Endothelial cell of umbilical vein (primary cell): Measurements from ENCODE around the gene MAN1A1. TPM values are rescaled to one million over a fixed set of nuclear protein-coding genes. Genes with fewer than 3 reads are reported as not detected.
A peak's percentile ranks its signal among the peaks of the same experiment; 100 is the strongest.

Source experiments
- BruUV-seq: library from RNA; stranded (reverse); fragments of 400-500 nt; replicated peaks from 2 replicates; lab custom pipeline; 2021; lab: Mats Ljungman, UMichigan
- CTCF ChIA-PET: fragments of 300-600, 350-600 bp; sonication (Branson Sonifier 250); formaldehyde crosslinking; loops from one replicate; lab custom pipeline; 2021; ENCODE audit warnings: antibody characterized with exemption, inconsistent platforms; lab: Charles Lee
- POLR2A ChIA-PET: fragments of 300-600, 350-600 bp; sonication (Branson Sonifier 250); formaldehyde crosslinking; loops from one replicate; lab custom pipeline; 2021; ENCODE audit warnings: antibody characterized with exemption, inconsistent platforms; lab: Charles Lee
- DNase-seq: peaks from one replicate; pipeline ENCODE4 v3.0.0-alpha.2; 2011; ENCODE audit warnings: low read depth, low spot score
- FAIRE-seq: peaks from 2 replicates; lab custom pipeline; 2011; peaks lifted over from hg19 to GRCh38; lab: Jason Lieb, UNC
- H2AFZ ChIP-seq: 2 replicates; pipeline ENCODE4 v1.6.0; 2012; ENCODE audit warnings: low read depth, low read length, control low read depth, inconsistent platforms
- H3K27ac ChIP-seq: 2 replicates; pipeline ENCODE4 v1.5.1; 2011; ENCODE audit warnings: low read depth, mild to moderate bottlenecking, control low read depth, low read length, moderate library complexity; ENCODE audit not compliant: insufficient read depth
- H3K27me3 ChIP-seq, 2 experiments: 2 replicates each; pipeline versions ENCODE4 v1.6.0 to v1.6.1; 2011; ENCODE audit warnings: low read length in 2 of 2, mixed read lengths in 1 of 2; ENCODE audit not compliant: control insufficient read depth in 2 of 2, insufficient read depth in 2 of 2
- H3K36me3 ChIP-seq, 2 experiments: 2 replicates in 1 of 2; 3 replicates in 1 of 2; pipeline ENCODE4 v1.5.1; 2011; ENCODE audit warnings: low read length in 2 of 2, mild to moderate bottlenecking in 1 of 2, moderate library complexity in 1 of 2; ENCODE audit not compliant: control insufficient read depth in 2 of 2, insufficient read depth in 2 of 2; ENCODE audit errors: extremely low read depth in 1 of 2
- H3K4me1 ChIP-seq: 3 replicates; pipeline ENCODE4 v1.5.1; 2011; ENCODE audit warnings: mild to moderate bottlenecking, low read length; ENCODE audit not compliant: control insufficient read depth, insufficient read depth; ENCODE audit errors: extremely low read depth
- H3K4me2 ChIP-seq: 2 replicates; pipeline ENCODE4 v1.6.1; 2011; ENCODE audit warnings: low read length, control low read depth, mixed read lengths; ENCODE audit not compliant: insufficient read depth
- H3K4me3 ChIP-seq, 3 experiments: fragments of 200-600 bp in 1 of 3; sonication (generic), shearing (Covaris generic) in 1 of 3; replicated peaks in 1 of 3; 2 replicates each; pipeline ENCODE4 v1.5.1; 2011 to 2016; ENCODE audit warnings: control low read depth in 3 of 3, low read length in 3 of 3, mild to moderate bottlenecking in 2 of 3, inconsistent platforms in 1 of 3, low read depth in 1 of 3, moderate library complexity in 1 of 3; ENCODE audit not compliant: insufficient read depth in 1 of 3
- H3K79me2 ChIP-seq: 2 replicates; pipeline ENCODE4 v1.6.0; 2012; ENCODE audit warnings: low read length, inconsistent platforms; ENCODE audit not compliant: control insufficient read depth, insufficient read depth
- H3K9ac ChIP-seq: replicated peaks from 2 replicates; pipeline ENCODE3; 2011; ENCODE audit warnings: low read length, control low read depth; ENCODE audit not compliant: insufficient read depth; ENCODE audit errors: extremely low read depth
- H3K9me1 ChIP-seq: replicated peaks from 3 replicates; pipeline ENCODE4 v1.6.0; 2011; ENCODE audit warnings: mild to moderate bottlenecking, low read length; ENCODE audit not compliant: control insufficient read depth, insufficient read depth; ENCODE audit errors: extremely low read depth
- H3K9me3 ChIP-seq: replicated peaks from 2 replicates; pipeline ENCODE4 v1.5.1; 2012; ENCODE audit warnings: low read length, inconsistent platforms; ENCODE audit not compliant: control insufficient read depth, insufficient read depth
- H4K20me1 ChIP-seq: replicated peaks from 2 replicates; pipeline ENCODE3; 2011; ENCODE audit warnings: mild to moderate bottlenecking, low read length; ENCODE audit not compliant: control insufficient read depth, insufficient read depth; ENCODE audit errors: extremely low read depth
- GATA2 ChIP-seq: IDR thresholded peaks from 2 replicates; pipeline ENCODE4 v1.7.0; 2011; ENCODE audit warnings: low read depth, mild to moderate bottlenecking, moderate library complexity, mixed read lengths, low read length; ENCODE audit not compliant: insufficient read length, insufficient read depth
- POLR2A ChIP-seq: IDR thresholded peaks from 2 replicates; pipeline ENCODE4 v1.6.1; 2012; ENCODE audit warnings: low read depth, mild to moderate bottlenecking, control low read depth, low read length
- dilution Hi-C: fragments of 300-500 bp; cut with MboI; formaldehyde crosslinking; loops from one replicate; pipeline ENCODE4 v1.15.0; 2019; ENCODE audit warnings: low sequenced_read_pairs; ENCODE audit not compliant: extremely low pct_ligation_motif_present
- intact Hi-C: fragments of 100-400 bp; cut with micrococcal nuclease; formaldehyde crosslinking; loops from one replicate; pipeline ENCODE4 v1.10.0; 2022
- polyA plus RNA-seq, 4 experiments: library from polyadenylated mRNA; depleted of rRNA in 3 of 4; stranded (reverse) in 3 of 4; unstranded in 1 of 4; fragments of >200 nt; gene quantifications; 2 replicates each; pipeline versions ENCODE4 v1.2.1 to v1.2.3, GENCODE V29; 2011 to 2012; ENCODE audit warnings: missing spikeins in 1 of 4
- total RNA-seq: library from RNA; stranded (reverse); gene quantifications from 2 replicates; pipeline ENCODE4 v1.2.3, GENCODE V29; 2021
- TF ChIP-seq, protein P1 (sequence below), 2 donors: IDR thresholded peaks; 1 replicate in 1 of 2; 2 replicates in 1 of 2; pipeline ENCODE4 v1.5.1; 2011; ENCODE audit warnings: low read length in 2 of 2, mild to moderate bottlenecking in 2 of 2, moderate library complexity in 2 of 2, control low read depth in 1 of 2, inconsistent platforms in 1 of 2, low read depth in 1 of 2; ENCODE audit not compliant: insufficient read depth in 1 of 2; ENCODE audit errors: extremely low read depth in 1 of 2
- TF ChIP-seq, protein P2 (sequence below): IDR thresholded peaks from 2 replicates; pipeline ENCODE4 v1.6.1; 2011; ENCODE audit not compliant: insufficient read depth, insufficient read length

The MAN1A1 gene
- total and polyA plus RNA-seq, 2 donors (not counting 3 experiments of a cell fraction or from before 2014, with no cell fraction given), result 3.3 to 12.9 TPM

DNA sequence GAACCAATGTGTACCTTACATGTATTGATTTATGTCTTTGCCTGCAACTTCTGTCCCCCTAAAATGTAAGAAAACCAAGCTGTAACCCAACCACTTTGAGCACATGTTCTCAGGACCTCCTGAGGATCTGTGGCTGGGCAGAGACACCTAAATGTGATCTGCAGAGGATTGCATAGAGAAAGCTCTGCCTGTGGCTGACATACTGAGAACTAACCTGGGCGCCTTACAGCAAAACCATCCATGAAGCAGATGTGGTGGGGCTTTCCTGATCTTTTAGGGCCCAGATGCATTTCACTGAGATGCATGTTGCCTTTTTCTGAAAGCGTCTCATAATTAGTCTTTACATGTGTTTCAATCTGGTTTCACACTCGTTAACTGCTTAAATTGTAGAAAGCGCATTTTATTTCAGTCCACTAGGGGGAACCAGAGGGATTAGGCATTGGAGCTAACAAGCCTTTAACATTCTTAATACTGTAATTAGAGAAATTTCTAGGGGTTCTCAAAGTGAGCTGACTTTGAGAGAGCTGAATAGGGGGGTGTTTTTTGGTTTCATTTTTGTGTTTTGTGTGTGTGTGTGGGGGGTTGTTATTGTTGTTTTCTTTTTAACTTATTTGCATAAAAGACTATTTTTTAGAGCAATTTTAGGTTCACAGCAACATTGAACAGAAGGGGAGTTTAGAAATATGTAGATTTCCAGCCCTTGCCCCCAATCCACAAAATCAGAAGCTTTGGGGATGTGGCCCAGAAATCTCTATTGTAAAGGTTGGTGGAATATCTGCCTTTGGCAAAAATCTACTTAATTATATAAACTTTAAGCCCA is 220.2 kb downstream of the MAN1A1 start:
- Histone ChIP-seq H3K27ac (peak overlapping the region; percentile 92), H3K79me2 (no peaks in the 10 kb centered on the region), H3K9ac (peak overlapping the region; percentile 72), H3K9me3 (no peaks in the 10 kb centered on the region), H3K4me3 (peak overlapping the region in 1 of 3 experiments; percentile 31), H2AFZ (peak overlapping the region; percentile 48), H3K4me1 (peaks cover 22% of the 10 kb centered on the region), H3K27me3 (no peaks in the 10 kb centered on the region), H3K4me2 (peak overlapping the region; percentile 82), H3K36me3 (no peaks in the 10 kb centered on the region), H4K20me1 (no peaks in the 10 kb centered on the region), H3K9me1 (no peaks in the 10 kb centered on the region)
- dilution Hi-C loops (no loop called here), intact Hi-C loops (loop anchor here (1.0 kb wide), 1 partner anchor 220 kb away; the partner anchor contains the start of gene MAN1A1)
- CTCF ChIA-PET, result interaction anchor here (0.6 to 2.1 kb wide), 33 partner anchors 8 to 1928 kb away, joined by 3 to 46 read pairs (median 4); no protein-coding TSS in a partner anchor
- no peak for TF ChIP-seq POLR2A
- TF ChIP-seq, protein P1, sequence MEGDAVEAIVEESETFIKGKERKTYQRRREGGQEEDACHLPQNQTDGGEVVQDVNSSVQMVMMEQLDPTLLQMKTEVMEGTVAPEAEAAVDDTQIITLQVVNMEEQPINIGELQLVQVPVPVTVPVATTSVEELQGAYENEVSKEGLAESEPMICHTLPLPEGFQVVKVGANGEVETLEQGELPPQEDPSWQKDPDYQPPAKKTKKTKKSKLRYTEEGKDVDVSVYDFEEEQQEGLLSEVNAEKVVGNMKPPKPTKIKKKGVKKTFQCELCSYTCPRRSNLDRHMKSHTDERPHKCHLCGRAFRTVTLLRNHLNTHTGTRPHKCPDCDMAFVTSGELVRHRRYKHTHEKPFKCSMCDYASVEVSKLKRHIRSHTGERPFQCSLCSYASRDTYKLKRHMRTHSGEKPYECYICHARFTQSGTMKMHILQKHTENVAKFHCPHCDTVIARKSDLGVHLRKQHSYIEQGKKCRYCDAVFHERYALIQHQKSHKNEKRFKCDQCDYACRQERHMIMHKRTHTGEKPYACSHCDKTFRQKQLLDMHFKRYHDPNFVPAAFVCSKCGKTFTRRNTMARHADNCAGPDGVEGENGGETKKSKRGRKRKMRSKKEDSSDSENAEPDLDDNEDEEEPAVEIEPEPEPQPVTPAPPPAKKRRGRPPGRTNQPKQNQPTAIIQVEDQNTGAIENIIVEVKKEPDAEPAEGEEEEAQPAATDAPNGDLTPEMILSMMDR (IDR thresholded peaks at IDR 0.05; ENCODE audit: extremely low read depth in 1 of 2, insufficient read depth in 1 of 2, low read depth in 1 of 2, low read length in 2 of 2), result peak; percentile 62 to 64
- peak; percentile 77 for DNase-seq
- peak; percentile 4 for FAIRE-seq
- BruUV-seq, result TSS peak; percentile 92
- POLR2A ChIA-PET, result no interaction called here

DNA sequence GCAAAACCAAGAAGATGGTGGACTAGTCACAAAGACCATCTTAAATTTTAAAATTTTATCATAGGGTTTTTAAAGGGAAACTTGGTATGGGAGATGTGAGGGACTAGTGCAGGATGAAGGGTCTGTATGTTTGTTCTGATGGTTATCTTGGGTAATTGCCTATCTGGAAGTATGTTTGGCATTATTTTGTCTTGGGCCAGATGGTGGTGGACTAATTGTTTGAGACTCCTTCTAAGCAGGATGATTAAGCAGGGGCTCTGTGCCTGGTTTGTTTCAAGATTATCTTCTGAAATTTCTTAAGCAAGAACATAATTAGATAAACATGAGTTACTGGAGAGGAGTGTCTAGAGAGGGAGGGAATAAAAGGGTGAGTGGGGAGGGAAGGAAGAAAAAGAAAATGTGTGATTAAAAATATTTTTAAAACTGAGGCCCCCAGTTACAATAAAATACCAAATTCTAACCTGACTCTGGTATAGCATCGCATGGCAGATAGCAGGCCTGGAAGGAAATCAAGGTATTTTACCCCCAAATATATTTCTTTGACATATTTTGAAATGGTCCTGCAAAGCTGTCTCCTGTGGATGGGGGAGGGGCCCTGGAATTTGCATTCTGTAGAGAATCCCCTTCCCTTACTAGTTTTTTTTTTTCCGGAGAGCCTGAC is 221.2 kb downstream of the MAN1A1 start:
- no peak for DNase-seq
- Histone ChIP-seq H3K27me3 (no peaks in the 10 kb centered on the region), H3K4me3 (no peak overlapping the region), H2AFZ (no peak overlapping the region), H3K9ac (no peak overlapping the region), H3K9me1 (no peaks in the 10 kb centered on the region), H3K9me3 (no peaks in the 10 kb centered on the region), H4K20me1 (no peaks in the 10 kb centered on the region), H3K4me1 (peaks cover 22% of the 10 kb centered on the region), H3K4me2 (no peak overlapping the region), H3K36me3 (no peaks in the 10 kb centered on the region), H3K27ac (no peak overlapping the region), H3K79me2 (no peaks in the 10 kb centered on the region)
- intact Hi-C loops, result no loop called here
- no TSS peak for BruUV-seq
- dilution Hi-C loops, result no loop called here
- TF ChIP-seq, protein P2, sequence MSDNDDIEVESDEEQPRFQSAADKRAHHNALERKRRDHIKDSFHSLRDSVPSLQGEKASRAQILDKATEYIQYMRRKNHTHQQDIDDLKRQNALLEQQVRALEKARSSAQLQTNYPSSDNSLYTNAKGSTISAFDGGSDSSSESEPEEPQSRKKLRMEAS, result no peak
- TF ChIP-seq GATA2, result no peak
- TF ChIP-seq, protein P1 (IDR thresholded peaks at IDR 0.05; ENCODE audit: extremely low read depth in 1 of 2, insufficient read depth in 1 of 2, low read depth in 1 of 2, low read length in 2 of 2), result no peak
- TF ChIP-seq POLR2A, result no peak
- CTCF ChIA-PET, result interaction anchor here (1.0 to 2.1 kb wide), 10 partner anchors 7 to 672 kb away, joined by 3 to 46 read pairs (median 6); no protein-coding TSS in a partner anchor
- POLR2A ChIA-PET, result no interaction called here
- no peak for FAIRE-seq
